GM18499 (cell line): ENCODE results near the gene PURA.
"Not testable (repeated sequence)": the region's sequence is repeated elsewhere in the genome, so short reads cannot be mapped to it uniquely, and the experiment has no call there.

Source experiments
- ATAC-seq: cut with Tn5 transposase; IDR thresholded peaks from one replicate; pipeline ENCODE4 v1.9.1; 2021; ENCODE audit warnings: moderate number of reproducible peaks; ENCODE audit not compliant: insufficient read depth, unreplicated experiment

The PURA gene

GRCh38 chr5:140154710-140155381 lies 40.9 kb downstream of the PURA start:
- ATAC-seq = not testable (repeated sequence)

GRCh38 chr5:140157032-140157781 lies 43.3 kb downstream of the PURA start:
- no peak for ATAC-seq

GRCh38 chr5:140159014-140159927 lies 45.4 kb downstream of the PURA start:
- ATAC-seq = no peak

- ATAC-seq = no peak
These were observed 48.4 kb downstream of the PURA start for GRCh38 chr5:140162275-140162674.

- ATAC-seq = no peak
These were observed 48.9 kb downstream of the PURA start for GRCh38 chr5:140162781-140163180.

- no peak for ATAC-seq
These were observed 51.4 kb downstream of the PURA start for GRCh38 chr5:140165101-140165922.

GRCh38 chr5:140165923-140166270 lies 52.0 kb downstream of the PURA start:
- no peak for ATAC-seq

- ATAC-seq = no peak
These were observed 53.0 kb downstream of the PURA start for GRCh38 chr5:140166911-140167310.

GRCh38 chr5:140168371-140168770 lies 54.5 kb downstream of the PURA start:
- no peak for ATAC-seq

GRCh38 chr5:140169410-140169809 lies 55.5 kb downstream of the PURA start:
- ATAC-seq = no peak

GRCh38 chr5:140172483-140172882 lies 58.6 kb downstream of the PURA start:
- ATAC-seq = no peak

- ATAC-seq = no peak
These were observed 60.1 kb downstream of the PURA start for GRCh38 chr5:140174014-140174413.

GRCh38 chr5:140174465-140175366 lies 60.8 kb downstream of the PURA start, which contains the start of gene CYSTM1:
Gene CYSTM1, plus strand, starts transcription at chr5:140175188. Its CDS starts 19,278 bp downstream, at chr5:140194466.
- peak; percentile 75 for ATAC-seq
